GM12891 (cell line): ENCODE results near the gene ERN1.
"Not testable (repeated sequence)": the region's sequence is repeated elsewhere in the genome, so short reads cannot be mapped to it uniquely, and the experiment has no call there.

Experiments used
- PAX5 ChIP-seq: IDR thresholded peaks from 2 replicates; pipeline ENCODE4 v1.6.1; 2011; ENCODE audit warnings: low read length, moderate library complexity, mild to moderate bottlenecking; ENCODE audit not compliant: insufficient read depth, severe bottlenecking
- POLR2AphosphoS5 ChIP-seq: IDR thresholded peaks from 2 replicates; pipeline ENCODE4 v1.6.1; 2011; ENCODE audit warnings: low read depth, low read length, control low read depth
- TAF1 ChIP-seq: IDR thresholded peaks from 2 replicates; pipeline ENCODE4 v1.6.1; 2011; ENCODE audit warnings: low read depth, low read length, control low read depth

DNA sequence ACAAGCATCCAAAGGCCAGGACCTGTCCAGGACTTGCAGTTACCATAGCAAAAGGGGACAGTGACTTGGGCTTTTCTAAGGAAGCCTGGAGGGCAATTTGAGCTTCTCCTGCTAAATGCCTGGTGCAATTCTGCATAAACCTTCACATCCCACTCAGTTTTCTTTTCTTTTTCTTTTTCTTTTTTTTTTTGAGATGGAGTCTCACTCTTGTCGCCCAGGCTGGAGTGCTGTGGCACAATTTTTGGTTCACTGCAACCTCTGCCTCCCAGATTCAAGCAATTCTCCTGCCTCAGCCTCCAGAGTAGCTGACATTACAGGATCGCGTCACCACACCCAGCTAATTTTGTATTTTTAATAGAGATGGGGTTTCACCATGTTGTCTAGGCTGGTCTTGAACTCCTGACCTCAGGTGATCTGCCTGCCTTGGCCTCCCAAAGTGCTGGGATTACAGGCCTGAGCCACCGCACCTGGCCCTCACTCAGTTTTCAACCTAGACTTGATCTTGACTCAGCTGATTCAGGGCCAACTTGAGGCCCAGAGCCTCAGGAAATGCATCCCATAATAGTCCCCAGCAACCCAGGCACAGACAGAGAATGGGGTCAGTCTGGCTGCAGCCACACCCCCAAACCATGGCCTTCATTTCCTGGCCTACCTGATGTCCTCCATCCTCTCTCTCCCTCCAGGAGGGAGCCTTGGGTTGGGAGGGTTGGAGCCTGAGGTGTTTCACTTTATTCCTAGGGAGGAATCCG, 122.7 kb downstream of the ERN1 start:
- not testable (repeated sequence) for TF ChIP-seq TAF1, POLR2AphosphoS5, PAX5
